ENCODE data around the gene ZBTB12. TPM values are rescaled to one million over a fixed set of nuclear protein-coding genes. Genes with fewer than 3 reads are reported as not detected.
"Not testable (repeated sequence)": the region's sequence is repeated elsewhere in the genome, so short reads cannot be mapped to it uniquely, and the experiment has no call there.

Gene ZBTB12
- 14.6 TPM for polyA plus RNA-seq (2013, experiment 1 of 2; ENCODE audit: insufficient read length)
- 13.6 TPM for polyA plus RNA-seq (2013, experiment 2 of 2; ENCODE audit: insufficient read length)

DNA sequence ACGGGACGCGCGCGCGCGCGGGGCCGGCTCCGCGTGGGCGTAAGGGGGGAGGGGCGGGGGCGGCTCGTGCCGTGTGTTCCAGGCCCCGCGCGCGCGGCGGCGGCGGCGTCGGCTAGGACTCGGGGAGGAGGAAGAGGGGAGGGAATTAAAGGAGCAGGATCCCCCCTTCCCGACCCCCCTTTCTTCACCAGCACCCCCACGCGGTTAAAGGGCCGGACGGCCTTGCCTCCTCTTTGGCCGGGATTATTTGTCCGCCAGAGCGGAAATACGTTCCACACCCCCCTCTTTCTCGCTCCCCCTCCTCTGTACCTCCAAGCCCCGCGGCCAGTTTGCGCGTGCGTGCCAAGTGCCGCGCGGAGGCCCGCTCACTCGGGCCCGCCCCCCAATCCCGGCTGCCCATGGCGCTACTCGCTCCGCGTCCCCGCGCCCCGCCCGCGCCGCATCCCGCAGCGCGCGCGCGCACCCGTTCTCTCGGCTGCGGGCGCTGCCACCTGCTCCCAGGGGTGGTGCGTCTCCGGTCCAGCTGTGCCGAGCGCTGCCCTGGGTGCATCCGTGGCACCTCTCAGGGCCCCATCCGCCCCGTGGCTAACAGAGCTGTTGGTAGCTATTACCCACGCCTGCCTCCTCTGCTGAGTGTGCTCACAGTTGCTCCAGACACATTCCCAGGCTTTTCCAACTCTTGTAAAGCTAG, at the start of gene ZBTB12:
ZBTB12 (minus strand) TSS at position 134 of the 691 bp plus-strand sequence. CDS start 781 bp downstream, outside the sequence.
- peak; percentile 98 for DNase-seq

GRCh38 chr6:31949926-31950548, 48.2 kb upstream of the ZBTB12 start:
- DNase-seq = no peak

DNA sequence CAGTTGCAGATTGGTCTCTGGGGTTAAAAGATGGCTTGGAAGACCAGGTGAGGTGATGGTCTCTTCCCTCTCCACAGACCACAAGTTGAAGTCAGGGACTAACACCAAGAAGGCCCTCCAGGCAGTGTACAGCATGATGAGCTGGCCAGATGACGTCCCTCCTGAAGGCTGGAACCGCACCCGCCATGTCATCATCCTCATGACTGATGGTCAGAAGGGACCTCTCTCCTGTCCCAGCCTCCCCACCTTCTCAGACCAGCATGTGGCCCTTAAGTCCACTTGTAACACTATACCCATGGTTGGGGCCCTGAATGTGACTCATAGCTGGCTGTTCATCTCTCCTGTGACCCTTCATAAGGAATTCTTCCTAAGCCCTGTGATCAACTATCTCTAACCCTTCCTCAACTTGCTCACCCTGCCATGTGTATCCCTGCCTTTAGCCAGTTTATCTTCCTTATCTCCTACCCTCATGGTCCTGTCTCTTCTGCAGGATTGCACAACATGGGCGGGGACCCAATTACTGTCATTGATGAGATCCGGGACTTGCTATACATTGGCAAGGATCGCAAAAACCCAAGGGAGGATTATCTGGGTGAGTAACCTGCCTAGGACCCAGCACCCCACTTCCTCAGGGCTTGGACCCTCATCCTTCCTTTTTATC, 47.0 kb upstream of the ZBTB12 start:
- DNase-seq = no peak

DNA sequence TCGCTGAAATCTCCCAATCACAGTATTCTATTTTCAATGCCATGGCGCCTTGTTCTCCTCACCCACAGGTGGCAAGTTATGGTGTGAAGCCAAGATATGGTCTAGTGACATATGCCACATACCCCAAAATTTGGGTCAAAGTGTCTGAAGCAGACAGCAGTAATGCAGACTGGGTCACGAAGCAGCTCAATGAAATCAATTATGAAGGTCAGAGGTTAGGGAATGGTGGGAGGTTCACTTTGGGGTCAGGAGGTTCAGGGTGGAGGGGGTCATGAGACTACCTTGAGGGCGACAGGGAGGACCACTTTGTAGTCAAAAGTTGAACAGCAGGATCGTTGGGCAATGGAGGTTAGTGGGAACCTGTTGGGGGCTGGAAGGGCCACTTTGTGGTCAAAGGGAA, 46.4 kb upstream of the ZBTB12 start:
- DNase-seq = no peak

DNA sequence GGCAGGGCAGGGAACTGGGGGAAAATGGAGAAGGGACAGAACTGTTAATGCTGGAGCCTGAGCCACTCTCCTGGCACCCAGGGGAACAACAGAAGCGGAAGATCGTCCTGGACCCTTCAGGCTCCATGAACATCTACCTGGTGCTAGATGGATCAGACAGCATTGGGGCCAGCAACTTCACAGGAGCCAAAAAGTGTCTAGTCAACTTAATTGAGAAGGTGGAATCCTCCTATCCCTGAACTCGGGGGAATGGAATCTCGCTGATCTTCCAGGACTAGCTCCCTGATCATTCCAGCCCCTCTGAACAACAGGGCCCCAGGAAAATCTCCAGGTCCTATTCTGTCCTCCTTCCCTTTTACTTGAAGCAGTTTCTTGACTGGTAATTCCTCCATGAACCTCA, 46.0 kb upstream of the ZBTB12 start:
- DNase-seq = no peak

DNA sequence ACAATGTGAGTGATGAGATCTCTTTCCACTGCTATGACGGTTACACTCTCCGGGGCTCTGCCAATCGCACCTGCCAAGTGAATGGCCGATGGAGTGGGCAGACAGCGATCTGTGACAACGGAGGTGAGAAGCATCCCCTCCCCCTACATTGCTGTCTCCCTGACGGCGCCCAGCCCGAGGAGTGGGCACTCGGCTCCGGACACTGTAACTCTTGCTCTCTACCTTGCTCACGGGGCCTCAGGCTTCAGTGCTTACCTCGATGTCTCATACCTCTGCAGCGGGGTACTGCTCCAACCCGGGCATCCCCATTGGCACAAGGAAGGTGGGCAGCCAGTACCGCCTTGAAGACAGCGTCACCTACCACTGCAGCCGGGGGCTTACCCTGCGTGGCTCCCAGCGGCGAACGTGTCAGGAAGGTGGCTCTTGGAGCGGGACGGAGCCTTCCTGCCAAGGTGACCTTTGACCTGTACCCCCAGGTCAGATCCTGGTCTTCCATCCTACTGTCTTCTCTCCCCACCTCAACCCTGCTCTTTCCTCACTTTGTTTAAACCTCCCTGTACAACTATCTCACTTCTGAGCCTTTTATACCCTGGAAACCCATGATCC, 45.3 kb upstream of the ZBTB12 start:
- no peak for DNase-seq

DNA sequence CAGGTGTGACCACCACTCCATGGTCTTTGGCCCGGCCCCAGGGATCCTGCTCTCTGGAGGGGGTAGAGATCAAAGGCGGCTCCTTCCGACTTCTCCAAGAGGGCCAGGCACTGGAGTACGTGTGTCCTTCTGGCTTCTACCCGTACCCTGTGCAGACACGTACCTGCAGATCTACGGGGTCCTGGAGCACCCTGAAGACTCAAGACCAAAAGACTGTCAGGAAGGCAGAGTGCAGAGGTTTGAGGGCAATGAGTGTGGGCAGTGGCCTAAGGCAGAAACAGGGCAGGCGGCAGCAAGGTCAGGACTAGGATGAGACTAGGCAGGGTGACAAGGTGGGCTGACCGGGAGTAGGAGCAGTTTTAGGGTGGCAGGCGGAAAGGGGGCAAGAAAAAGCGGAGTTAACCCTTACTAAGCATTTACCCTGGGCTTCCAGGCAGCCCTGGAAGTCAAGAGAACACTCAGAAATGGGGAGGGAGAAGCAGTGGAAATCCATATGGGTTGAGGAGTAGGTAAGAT, 44.5 kb upstream of the ZBTB12 start:
- DNase-seq = no peak

DNA sequence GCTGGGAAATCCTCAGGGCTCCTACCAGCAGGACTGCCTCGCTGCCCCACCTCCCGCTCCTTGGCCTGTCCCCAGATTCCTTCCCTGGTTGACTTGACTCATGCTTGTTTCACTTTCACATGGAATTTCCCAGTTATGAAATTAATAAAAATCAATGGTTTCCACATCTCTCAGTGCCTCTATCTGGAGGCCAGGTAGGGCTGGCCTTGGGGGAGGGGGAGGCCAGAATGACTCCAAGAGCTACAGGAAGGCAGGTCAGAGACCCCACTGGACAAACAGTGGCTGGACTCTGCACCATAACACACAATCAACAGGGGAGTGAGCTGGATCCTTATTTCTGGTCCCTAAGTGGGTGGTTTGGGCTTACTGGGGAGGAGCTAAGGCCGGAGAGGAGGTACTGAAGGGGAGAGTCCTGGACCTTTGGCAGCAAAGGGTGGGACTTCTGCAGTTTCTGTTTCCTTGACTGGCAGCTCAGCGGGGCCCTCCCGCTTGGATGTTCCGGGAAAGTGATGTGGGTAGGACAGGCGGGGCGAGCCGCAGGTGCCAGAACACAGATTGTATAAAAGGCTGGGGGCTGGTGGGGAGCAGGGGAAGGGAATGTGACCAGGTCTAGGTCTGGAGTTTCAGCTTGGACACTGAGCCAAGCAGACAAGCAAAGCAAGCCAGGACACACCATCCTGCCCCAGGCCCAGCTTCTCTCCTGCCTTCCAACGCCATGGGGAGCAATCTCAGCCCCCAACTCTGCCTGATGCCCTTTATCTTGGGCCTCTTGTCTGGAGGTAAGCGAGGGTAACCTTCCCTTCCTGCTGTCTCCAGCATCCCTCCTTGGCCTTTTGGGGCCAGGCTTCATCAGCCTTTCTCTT, 43.9 kb upstream of the ZBTB12 start, which contains the start of gene CFB:
CFB (plus strand) TSS at position 589 of the 863 bp plus-strand sequence; CDS start at position 716, 127 bp downstream.
- DNase-seq = peak; percentile 80

DNA sequence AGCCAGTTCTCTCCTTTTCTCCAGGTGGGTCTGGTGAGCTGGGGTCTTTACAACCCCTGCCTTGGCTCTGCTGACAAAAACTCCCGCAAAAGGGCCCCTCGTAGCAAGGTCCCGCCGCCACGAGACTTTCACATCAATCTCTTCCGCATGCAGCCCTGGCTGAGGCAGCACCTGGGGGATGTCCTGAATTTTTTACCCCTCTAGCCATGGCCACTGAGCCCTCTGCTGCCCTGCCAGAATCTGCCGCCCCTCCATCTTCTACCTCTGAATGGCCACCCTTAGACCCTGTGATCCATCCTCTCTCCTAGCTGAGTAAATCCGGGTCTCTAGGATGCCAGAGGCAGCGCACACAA, 43.2 kb upstream of the ZBTB12 start:
- DNase-seq = no peak

DNA sequence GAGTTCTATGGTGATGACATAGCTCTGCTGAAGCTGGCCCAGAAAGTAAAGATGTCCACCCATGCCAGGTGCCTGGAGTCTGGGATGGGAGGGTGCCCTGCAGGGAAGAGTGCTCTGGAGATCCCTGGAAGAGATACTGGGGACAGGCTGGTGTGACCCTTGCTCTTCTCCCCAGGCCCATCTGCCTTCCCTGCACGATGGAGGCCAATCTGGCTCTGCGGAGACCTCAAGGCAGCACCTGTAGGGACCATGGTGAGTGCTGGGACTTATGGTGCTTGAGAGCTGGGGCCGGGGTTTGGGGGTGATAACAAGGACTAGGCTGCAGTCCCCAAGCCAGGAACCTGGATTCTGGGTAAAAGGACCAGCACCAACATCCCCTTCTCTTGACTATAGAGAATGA, 41.9 kb upstream of the ZBTB12 start:
- DNase-seq = no peak

DNA sequence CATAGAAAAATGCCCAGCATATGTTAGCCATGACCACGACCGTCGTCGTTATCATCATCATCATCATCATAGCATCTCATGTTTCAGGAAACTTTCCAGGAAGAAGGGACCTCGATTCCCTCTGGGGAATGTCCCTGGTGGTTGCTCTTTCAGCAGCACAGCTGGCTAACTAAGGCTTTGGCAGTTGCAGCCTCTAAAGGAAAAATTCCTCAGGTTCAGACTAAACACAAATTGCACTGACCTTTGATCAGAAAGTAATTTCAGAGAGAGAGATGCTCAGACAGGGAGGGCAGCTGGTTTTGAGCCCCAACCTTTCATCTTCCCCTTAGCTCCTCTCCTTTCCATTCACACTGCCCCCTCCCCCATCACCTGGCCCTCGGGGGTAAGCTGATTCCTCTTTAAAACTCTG, 38.4 kb upstream of the ZBTB12 start:
- peak; percentile 29 for DNase-seq

DNA sequence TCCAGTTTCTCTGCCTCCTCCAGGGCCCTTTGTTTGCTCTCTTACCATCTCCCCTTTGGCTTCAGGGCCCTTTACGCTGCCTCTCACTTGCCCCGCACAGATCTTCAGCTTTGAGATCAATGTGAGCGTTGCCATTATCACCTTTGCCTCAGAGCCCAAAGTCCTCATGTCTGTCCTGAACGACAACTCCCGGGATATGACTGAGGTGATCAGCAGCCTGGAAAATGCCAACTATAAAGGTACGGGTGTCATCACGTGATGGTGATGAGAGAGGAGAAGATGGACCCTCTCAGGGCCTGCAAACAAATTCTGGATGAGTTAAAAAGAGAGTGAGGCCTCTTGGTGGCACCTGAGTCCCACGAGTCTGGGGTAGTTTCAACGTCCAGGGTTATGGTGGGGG, 33.9 kb upstream of the ZBTB12 start:
- no peak for DNase-seq

DNA sequence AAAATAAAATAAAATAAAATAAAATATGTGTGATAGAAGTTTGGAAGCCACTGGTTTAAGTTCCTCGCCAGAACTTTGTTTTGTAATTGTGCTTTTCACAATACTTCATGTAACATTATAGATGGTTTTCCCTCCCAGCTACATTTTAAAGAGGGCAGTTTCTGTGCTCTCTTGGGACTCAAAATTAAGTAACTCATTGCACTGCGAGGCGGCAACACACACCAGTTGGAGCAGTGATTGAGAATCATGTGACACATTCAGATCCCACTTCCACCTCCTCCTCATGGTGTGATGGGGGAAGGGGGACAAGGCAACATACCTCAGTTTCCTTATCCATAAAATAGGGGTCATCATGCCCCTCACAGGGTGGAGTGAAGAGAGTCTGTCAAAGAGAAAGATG, 33.1 kb upstream of the ZBTB12 start:
- no peak for DNase-seq

DNA sequence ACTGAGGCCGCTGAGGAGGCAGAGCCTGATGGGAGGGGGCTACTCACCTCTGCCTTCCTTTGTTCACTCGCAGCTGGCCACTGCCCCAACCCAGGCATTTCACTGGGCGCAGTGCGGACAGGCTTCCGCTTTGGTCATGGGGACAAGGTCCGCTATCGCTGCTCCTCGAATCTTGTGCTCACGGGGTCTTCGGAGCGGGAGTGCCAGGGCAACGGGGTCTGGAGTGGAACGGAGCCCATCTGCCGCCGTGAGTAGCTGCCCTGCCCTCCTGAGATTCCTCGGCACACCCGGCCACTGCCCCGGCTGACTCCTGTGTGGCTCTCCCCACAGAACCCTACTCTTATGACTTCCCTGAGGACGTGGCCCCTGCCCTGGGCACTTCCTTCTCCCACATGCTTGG, 31.7 kb upstream of the ZBTB12 start:
- no peak for DNase-seq

GRCh38 chr6:31932137-31932536, 30.3 kb upstream of the ZBTB12 start:
- not testable (repeated sequence) for DNase-seq

GRCh38 chr6:31930962-31931361, 29.1 kb upstream of the ZBTB12 start:
- DNase-seq = no peak

- DNase-seq = no peak
Observed at GRCh38 chr6:31928672-31928939, 26.7 kb upstream of the ZBTB12 start.

- DNase-seq = no peak
Observed at GRCh38 chr6:31927863-31928671, 26.2 kb upstream of the ZBTB12 start.

DNA sequence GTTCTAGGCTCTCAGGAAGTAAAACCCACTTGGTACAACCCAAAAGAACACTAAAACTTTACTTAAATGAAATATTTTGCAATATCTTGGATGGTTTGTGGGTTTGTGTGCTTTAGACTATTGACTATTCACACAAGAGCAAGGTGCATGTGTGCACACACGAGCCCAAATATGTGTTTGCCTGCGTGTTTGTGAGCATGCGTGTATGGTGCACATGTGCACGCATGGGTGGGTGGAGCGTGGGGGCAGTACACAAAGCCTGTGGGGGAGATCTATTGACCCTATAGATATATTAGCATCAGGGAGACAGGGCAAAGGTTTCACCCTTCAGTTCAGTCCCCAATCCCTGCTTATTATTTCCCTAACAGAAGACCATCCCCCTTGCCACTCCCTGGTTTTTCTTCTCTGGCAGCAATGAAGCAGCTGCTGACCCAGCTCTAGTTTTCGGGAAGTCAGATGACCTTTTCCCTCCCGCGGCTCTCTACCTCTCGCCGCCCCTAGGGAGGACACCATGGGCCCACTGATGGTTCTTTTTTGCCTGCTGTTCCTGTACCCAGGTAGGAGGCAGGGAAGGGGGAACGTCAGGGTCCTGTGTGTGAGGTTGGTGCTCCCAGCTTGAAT, 25.5 kb upstream of the ZBTB12 start, which contains the start of gene C2:
C2 (plus strand) TSS at position 476 of the 621 bp plus-strand sequence; CDS start at position 512, 36 bp downstream.
- DNase-seq = no peak

DNA sequence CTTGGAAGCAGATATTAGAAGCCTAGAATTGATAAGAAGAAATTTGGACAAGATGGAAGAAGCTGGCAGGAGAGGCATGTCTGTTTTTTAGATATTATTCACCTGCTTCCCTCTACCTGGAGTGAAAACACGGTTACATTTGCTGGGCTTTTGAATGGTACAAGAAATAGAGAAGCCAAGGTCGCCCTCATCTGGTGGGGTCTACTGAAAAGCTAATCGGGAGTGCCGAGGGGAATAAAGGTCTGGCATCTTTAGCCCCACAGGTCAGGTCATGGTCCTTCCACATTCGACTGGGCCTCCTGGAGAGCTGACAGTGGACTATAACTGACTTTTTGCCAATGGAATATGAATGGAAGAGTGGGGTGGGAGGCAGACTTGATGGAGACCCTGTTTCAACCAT, 21.1 kb upstream of the ZBTB12 start:
- DNase-seq = no peak

DNA sequence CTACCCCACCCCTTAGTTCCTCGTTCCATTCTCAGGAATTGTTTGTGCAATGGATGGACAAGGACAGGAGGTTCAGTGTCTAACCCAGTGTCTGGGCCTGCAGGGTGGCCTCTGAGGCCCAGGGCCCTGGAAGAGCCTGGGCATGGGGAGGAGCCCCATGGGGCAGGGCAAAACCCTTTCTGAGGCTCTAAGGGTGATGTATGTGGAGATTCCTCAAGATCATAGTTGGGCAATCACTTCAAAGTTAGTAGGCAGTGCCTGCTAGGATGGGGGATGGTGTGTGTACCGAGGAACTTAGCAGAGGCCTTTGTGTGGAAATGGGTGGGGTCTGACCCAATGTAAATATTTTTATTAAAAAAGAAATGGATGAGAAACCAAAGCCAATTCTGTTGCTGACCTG, 18.9 kb upstream of the ZBTB12 start:
- DNase-seq = no peak

All from fibroblast of skin of abdomen (primary cell).